ENCODE results near the gene ADAM8. TPM values are rescaled to one million over a fixed set of nuclear protein-coding genes. Genes with fewer than 3 reads are reported as not detected.

The ADAM8 gene
- total RNA-seq, 1 experiment from 2014 or later, result 113 TPM

GRCh38 chr10:133219782-133220181, 56.9 kb downstream of the ADAM8 start:
- H3F3A ChIP-seq (ENCODE audit: low read length, unreplicated experiment), result no peaks in the 10 kb centered on the region
- TF ChIP-seq CTCF (conservative IDR thresholded peaks at IDR 0.05; ENCODE audit: low read depth, low read length), result no peak
- TF ChIP-seq EZH2phosphoT487 (IDR thresholded peaks at IDR 0.05; ENCODE audit: borderline replicate concordance, low read length), result no peak
- TF ChIP-seq EZH2 (IDR thresholded peaks at IDR 0.05; ENCODE audit: low read length, unreplicated experiment), result no peak
- intact Hi-C loops (cut with micrococcal nuclease), result no loop called here
- no TSS peak for BruUV-seq (replicated peaks)
- ChIA-PET POLR2A (ENCODE audit: unreplicated experiment) (no interaction called here), CTCF (no interaction called here)
- no peak overlapping the region for H3K9ac ChIP-seq (ENCODE audit: low read length)
- no peaks in the 10 kb centered on the region for H4K20me1 ChIP-seq (ENCODE audit: low read length)
- H3K9me3 ChIP-seq (ENCODE audit: low read length), result no peaks in the 10 kb centered on the region
- peaks cover 14% of the 10 kb centered on the region; the same call in 1 of the 2 replicates for H3K27me3 ChIP-seq (ENCODE audit: low read length)
- H3K27ac ChIP-seq (ENCODE audit: low read length), result no peak overlapping the region
- H3K36me3 ChIP-seq (ENCODE audit: low read depth, low read length), result no peaks in the 10 kb centered on the region
- H2AFZ ChIP-seq (ENCODE audit: low read length), result no peak overlapping the region
- ATAC-seq (no peak), DNase-seq (no peak)
- H3K9me2 ChIP-seq (replicated peaks; ENCODE audit: low read length), result no peaks in the 10 kb centered on the region
- H3K4me3 ChIP-seq (ENCODE audit: low read length), result no peak overlapping the region
- H3K79me2 ChIP-seq (ENCODE audit: low read length), result no peaks in the 10 kb centered on the region
- H3K4me1 ChIP-seq (ENCODE audit: insufficient read depth, low read length), result no peaks in the 10 kb centered on the region
- H3K4me2 ChIP-seq (ENCODE audit: low read length), result no peak overlapping the region

DNA sequence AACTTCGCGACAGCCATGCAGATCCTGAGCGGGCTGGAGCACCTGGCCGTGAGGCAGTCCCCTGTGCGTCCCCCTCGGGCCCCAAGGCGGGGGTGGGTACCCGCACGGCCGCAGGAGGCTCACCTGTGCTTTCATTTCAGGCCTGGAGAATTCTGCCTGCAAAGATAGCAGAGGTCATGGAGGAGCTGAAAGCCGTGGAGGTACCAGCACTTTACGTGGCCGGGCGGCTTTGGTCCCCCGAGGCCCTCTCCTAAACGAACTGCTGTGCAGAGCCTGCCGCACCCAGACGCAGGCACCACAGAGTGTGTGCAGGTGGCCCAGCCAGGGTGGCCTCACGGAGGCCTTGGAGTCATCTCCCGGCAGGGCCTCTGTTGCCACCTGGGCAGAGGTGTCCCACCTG, 57.8 kb downstream of the ADAM8 start:
- H3K9me2 ChIP-seq (replicated peaks; ENCODE audit: low read length), result no peaks in the 10 kb centered on the region
- H4K20me1 ChIP-seq (ENCODE audit: low read length), result no peaks in the 10 kb centered on the region
- no peaks in the 10 kb centered on the region for H3K79me2 ChIP-seq (ENCODE audit: low read length)
- H2AFZ ChIP-seq (ENCODE audit: low read length), result no peak overlapping the region
- no peak overlapping the region for H3K27ac ChIP-seq (ENCODE audit: low read length)
- no peak overlapping the region for H3K9ac ChIP-seq (ENCODE audit: low read length)
- no TSS peak for BruUV-seq (replicated peaks)
- H3K4me3 ChIP-seq (ENCODE audit: low read length), result no peak overlapping the region
- DNase-seq, result no peak
- CTCF ChIA-PET, result no interaction called here
- intact Hi-C loops (cut with micrococcal nuclease), result no loop called here
- no peak for ATAC-seq
- TF ChIP-seq EZH2phosphoT487 (IDR thresholded peaks at IDR 0.05; ENCODE audit: borderline replicate concordance, low read length) (no peak), EZH2 (IDR thresholded peaks at IDR 0.05; ENCODE audit: low read length, unreplicated experiment) (no peak), CTCF (conservative IDR thresholded peaks at IDR 0.05; ENCODE audit: low read depth, low read length) (no peak)
- no peaks in the 10 kb centered on the region for H3K9me3 ChIP-seq (ENCODE audit: low read length)
- H3K4me1 ChIP-seq (ENCODE audit: insufficient read depth, low read length), result no peaks in the 10 kb centered on the region
- no peaks in the 10 kb centered on the region for H3F3A ChIP-seq (ENCODE audit: low read length, unreplicated experiment)
- peaks cover 8% of the 10 kb centered on the region; the same call in 1 of the 2 replicates for H3K27me3 ChIP-seq (ENCODE audit: low read length)
- no peak overlapping the region for H3K4me2 ChIP-seq (ENCODE audit: low read length)
- POLR2A ChIA-PET (ENCODE audit: unreplicated experiment), result no interaction called here
- H3K36me3 ChIP-seq (ENCODE audit: low read depth, low read length), result no peaks in the 10 kb centered on the region

- no peak overlapping the region for H2AFZ ChIP-seq (ENCODE audit: low read length)
- ATAC-seq (no peak), DNase-seq (no peak)
- no peak overlapping the region for H3K4me2 ChIP-seq (ENCODE audit: low read length)
- H3K9ac ChIP-seq (ENCODE audit: low read length), result no peak overlapping the region
- H3F3A ChIP-seq (ENCODE audit: low read length, unreplicated experiment), result no peaks in the 10 kb centered on the region
- no peaks in the 10 kb centered on the region for H3K79me2 ChIP-seq (ENCODE audit: low read length)
- H3K9me2 ChIP-seq (replicated peaks; ENCODE audit: low read length), result no peaks in the 10 kb centered on the region
- no TSS peak for BruUV-seq (replicated peaks)
- H3K36me3 ChIP-seq (ENCODE audit: low read depth, low read length), result no peaks in the 10 kb centered on the region
- no peak overlapping the region for H3K4me3 ChIP-seq (ENCODE audit: low read length)
- no peaks in the 10 kb centered on the region for H3K9me3 ChIP-seq (ENCODE audit: low read length)
- no peaks in the 10 kb centered on the region for H3K4me1 ChIP-seq (ENCODE audit: insufficient read depth, low read length)
- no peak overlapping the region for H3K27ac ChIP-seq (ENCODE audit: low read length)
- H4K20me1 ChIP-seq (ENCODE audit: low read length), result no peaks in the 10 kb centered on the region
- TF ChIP-seq CTCF (conservative IDR thresholded peaks at IDR 0.05; ENCODE audit: low read depth, low read length) (no peak), EZH2 (IDR thresholded peaks at IDR 0.05; ENCODE audit: low read length, unreplicated experiment) (no peak), EZH2phosphoT487 (IDR thresholded peaks at IDR 0.05; ENCODE audit: borderline replicate concordance, low read length) (no peak)
- CTCF ChIA-PET, result no interaction called here
- POLR2A ChIA-PET (ENCODE audit: unreplicated experiment), result no interaction called here
- intact Hi-C loops (cut with micrococcal nuclease), result no loop called here
- peaks cover 8% of the 10 kb centered on the region; the same call in 1 of the 2 replicates for H3K27me3 ChIP-seq (ENCODE audit: low read length)
Measured at GRCh38 chr10:133217800-133218589, 58.7 kb downstream of the ADAM8 start.

All from PC-3 (cell line).